ENCODE measurements around the gene PSMG4. TPM values are rescaled to one million over a fixed set of nuclear protein-coding genes. Genes with fewer than 3 reads are reported as not detected.

PSMG4 gene
- total RNA-seq, 1 experiment from 2014 or later, result 27.0 TPM

DNA sequence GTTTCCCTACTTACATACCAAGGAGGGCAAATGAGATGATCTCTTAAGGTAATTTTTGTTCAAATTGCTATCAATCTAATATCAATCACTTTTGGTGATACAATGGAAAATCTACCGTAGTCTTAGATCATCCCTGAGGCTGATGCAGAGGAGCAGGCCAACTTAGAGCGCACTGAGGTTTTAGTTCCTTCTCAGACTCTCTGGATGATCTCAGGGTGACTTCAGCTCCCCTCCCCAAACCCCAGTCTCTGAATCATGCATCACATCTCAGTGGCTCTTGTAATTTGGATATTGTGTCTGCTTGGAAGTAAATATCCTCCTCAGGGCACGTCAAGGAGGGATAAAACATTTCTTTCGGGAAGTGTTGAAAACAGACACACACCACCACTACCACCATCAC, 37.2 kb upstream of the PSMG4 start:
- Histone ChIP-seq H3K4me3 (ENCODE audit: low read depth in 2 of 2, low read length in 2 of 2) (no peak overlapping the region), H3K4me1 (ENCODE audit: control insufficient read depth, insufficient read depth, low read length) (no peaks in the 10 kb centered on the region), H3K36me3 (ENCODE audit: control insufficient read depth, insufficient read depth, low read length) (no peaks in the 10 kb centered on the region), H3K27me3 (ENCODE audit: control insufficient read depth, insufficient read depth, low read length) (no peaks in the 10 kb centered on the region; the same call in 1 of the 2 replicates), H3K27ac (ENCODE audit: low read length) (no peak overlapping the region), H3K9me3 (ENCODE audit: control insufficient read depth, insufficient read depth, low read depth, low read length) (no peaks in the 10 kb centered on the region)
- intact Hi-C loops (cut with micrococcal nuclease; ENCODE audit: unreplicated experiment) (no loop called here), in situ Hi-C loops (cut with HindIII; ENCODE audit: low pct_unique_long_range_greater_than_20kb, low sequenced_read_pairs) (no loop called here)
- TF ChIP-seq POLR2AphosphoS5 (IDR thresholded peaks at IDR 0.05; ENCODE audit: low read depth, low read length) (no peak), TCF7L2 (IDR thresholded peaks at IDR 0.05; ENCODE audit: low read depth, low read length) (no peak), SIN3A (IDR thresholded peaks at IDR 0.05; ENCODE audit: borderline replicate concordance, insufficient read depth, low read depth, low read length) (no peak)
- TF ChIP-seq, protein P1, sequence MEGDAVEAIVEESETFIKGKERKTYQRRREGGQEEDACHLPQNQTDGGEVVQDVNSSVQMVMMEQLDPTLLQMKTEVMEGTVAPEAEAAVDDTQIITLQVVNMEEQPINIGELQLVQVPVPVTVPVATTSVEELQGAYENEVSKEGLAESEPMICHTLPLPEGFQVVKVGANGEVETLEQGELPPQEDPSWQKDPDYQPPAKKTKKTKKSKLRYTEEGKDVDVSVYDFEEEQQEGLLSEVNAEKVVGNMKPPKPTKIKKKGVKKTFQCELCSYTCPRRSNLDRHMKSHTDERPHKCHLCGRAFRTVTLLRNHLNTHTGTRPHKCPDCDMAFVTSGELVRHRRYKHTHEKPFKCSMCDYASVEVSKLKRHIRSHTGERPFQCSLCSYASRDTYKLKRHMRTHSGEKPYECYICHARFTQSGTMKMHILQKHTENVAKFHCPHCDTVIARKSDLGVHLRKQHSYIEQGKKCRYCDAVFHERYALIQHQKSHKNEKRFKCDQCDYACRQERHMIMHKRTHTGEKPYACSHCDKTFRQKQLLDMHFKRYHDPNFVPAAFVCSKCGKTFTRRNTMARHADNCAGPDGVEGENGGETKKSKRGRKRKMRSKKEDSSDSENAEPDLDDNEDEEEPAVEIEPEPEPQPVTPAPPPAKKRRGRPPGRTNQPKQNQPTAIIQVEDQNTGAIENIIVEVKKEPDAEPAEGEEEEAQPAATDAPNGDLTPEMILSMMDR (IDR thresholded peaks at IDR 0.05), result no peak
- TF ChIP-seq, protein P2, sequence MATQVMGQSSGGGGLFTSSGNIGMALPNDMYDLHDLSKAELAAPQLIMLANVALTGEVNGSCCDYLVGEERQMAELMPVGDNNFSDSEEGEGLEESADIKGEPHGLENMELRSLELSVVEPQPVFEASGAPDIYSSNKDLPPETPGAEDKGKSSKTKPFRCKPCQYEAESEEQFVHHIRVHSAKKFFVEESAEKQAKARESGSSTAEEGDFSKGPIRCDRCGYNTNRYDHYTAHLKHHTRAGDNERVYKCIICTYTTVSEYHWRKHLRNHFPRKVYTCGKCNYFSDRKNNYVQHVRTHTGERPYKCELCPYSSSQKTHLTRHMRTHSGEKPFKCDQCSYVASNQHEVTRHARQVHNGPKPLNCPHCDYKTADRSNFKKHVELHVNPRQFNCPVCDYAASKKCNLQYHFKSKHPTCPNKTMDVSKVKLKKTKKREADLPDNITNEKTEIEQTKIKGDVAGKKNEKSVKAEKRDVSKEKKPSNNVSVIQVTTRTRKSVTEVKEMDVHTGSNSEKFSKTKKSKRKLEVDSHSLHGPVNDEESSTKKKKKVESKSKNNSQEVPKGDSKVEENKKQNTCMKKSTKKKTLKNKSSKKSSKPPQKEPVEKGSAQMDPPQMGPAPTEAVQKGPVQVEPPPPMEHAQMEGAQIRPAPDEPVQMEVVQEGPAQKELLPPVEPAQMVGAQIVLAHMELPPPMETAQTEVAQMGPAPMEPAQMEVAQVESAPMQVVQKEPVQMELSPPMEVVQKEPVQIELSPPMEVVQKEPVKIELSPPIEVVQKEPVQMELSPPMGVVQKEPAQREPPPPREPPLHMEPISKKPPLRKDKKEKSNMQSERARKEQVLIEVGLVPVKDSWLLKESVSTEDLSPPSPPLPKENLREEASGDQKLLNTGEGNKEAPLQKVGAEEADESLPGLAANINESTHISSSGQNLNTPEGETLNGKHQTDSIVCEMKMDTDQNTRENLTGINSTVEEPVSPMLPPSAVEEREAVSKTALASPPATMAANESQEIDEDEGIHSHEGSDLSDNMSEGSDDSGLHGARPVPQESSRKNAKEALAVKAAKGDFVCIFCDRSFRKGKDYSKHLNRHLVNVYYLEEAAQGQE (IDR thresholded peaks at IDR 0.05; ENCODE audit: insufficient read depth in 1 of 2, low read depth in 2 of 2, low read length in 1 of 2), result no peak
- CTCF ChIA-PET, result no interaction called here
- POLR2A ChIA-PET, result no interaction called here
- BruUV-seq (replicated peaks), result no TSS peak
- DNase-seq (ENCODE audit: low read depth, low spot score) (no peak), ATAC-seq (no peak)

DNA sequence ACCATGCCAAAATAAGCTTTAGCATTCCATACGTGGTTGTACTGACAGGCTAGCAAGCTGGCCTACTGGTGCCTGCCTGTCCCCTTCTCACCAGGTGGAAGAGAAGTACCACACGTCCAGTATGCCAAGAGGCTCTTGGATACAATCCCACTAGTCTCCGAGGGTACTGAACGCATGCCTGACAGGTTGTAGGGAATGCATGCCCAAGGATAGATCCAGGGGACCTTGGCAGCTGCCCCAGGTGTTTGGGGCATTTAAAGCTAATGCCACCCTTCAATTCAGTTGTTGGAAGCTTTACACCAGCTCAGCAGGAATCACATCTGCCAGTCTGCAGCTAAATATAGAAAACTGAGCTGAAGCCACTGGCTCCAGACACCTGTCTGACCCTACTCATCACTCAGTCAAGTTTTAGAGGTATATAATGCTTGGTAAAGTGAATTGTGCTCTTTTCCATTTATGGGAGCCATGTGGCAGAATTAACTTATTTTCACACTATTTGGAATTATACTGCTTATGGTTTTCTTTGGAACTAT, 36.2 kb upstream of the PSMG4 start:
- H3K9me3 ChIP-seq (ENCODE audit: control insufficient read depth, insufficient read depth, low read depth, low read length), result no peaks in the 10 kb centered on the region
- H3K4me3 ChIP-seq (ENCODE audit: low read depth in 2 of 2, low read length in 2 of 2), result no peak overlapping the region
- ChIA-PET CTCF (interaction anchor here (0.7 kb wide), 1 partner anchor 100 kb away, joined by 3 read pairs; no protein-coding TSS in a partner anchor), POLR2A (no interaction called here)
- no peak overlapping the region for H3K27ac ChIP-seq (ENCODE audit: low read length)
- TF ChIP-seq, protein P2 (IDR thresholded peaks at IDR 0.05; ENCODE audit: insufficient read depth in 1 of 2, low read depth in 2 of 2, low read length in 1 of 2), result no peak
- TF ChIP-seq, protein P1 (IDR thresholded peaks at IDR 0.05), result no peak
- TF ChIP-seq TCF7L2 (IDR thresholded peaks at IDR 0.05; ENCODE audit: low read depth, low read length) (no peak), POLR2AphosphoS5 (IDR thresholded peaks at IDR 0.05; ENCODE audit: low read depth, low read length) (no peak), SIN3A (IDR thresholded peaks at IDR 0.05; ENCODE audit: borderline replicate concordance, insufficient read depth, low read depth, low read length) (no peak)
- in situ Hi-C loops (cut with HindIII; ENCODE audit: low pct_unique_long_range_greater_than_20kb, low sequenced_read_pairs) (no loop called here), intact Hi-C loops (cut with micrococcal nuclease; ENCODE audit: unreplicated experiment) (no loop called here)
- no peaks in the 10 kb centered on the region; the same call in 1 of the 2 replicates for H3K27me3 ChIP-seq (ENCODE audit: control insufficient read depth, insufficient read depth, low read length)
- DNase-seq (ENCODE audit: low read depth, low spot score), result no peak
- H3K4me1 ChIP-seq (ENCODE audit: control insufficient read depth, insufficient read depth, low read length), result no peaks in the 10 kb centered on the region
- H3K36me3 ChIP-seq (ENCODE audit: control insufficient read depth, insufficient read depth, low read length), result no peaks in the 10 kb centered on the region
- no peak for ATAC-seq
- BruUV-seq (replicated peaks), result no TSS peak
